ENCODE measurements around the gene SMS.
"Not testable (repeated sequence)": the region's sequence is repeated elsewhere in the genome, so short reads cannot be mapped to it uniquely, and the experiment has no call there.

The SMS gene

DNA sequence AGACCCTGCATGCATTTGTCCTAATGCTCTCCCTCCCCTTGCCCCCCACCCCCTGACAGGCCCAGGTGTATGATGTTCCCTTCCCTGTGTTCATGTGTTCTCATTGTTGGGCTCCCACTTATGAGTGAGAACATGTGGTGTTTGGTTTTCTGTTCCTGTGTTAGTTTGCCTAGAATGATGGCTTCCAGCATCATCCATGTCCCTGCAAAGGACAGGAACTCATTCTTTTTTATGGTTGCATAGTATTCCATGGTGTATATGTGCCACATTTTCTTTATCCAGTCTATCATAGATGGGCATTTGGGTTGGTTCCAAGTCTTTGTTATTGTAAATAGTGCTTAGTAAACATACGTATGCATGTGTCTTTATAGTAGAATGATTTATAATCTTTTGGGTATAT lies 10.0 kb downstream of the SMS start:
- not testable (repeated sequence) for DNase-seq (ENCODE audit: low read depth in 2 of 2)

GRCh38 chrX:21952624-21953023 lies 12.1 kb downstream of the SMS start:
- DNase-seq (ENCODE audit: low read depth in 2 of 2): no peak

DNA sequence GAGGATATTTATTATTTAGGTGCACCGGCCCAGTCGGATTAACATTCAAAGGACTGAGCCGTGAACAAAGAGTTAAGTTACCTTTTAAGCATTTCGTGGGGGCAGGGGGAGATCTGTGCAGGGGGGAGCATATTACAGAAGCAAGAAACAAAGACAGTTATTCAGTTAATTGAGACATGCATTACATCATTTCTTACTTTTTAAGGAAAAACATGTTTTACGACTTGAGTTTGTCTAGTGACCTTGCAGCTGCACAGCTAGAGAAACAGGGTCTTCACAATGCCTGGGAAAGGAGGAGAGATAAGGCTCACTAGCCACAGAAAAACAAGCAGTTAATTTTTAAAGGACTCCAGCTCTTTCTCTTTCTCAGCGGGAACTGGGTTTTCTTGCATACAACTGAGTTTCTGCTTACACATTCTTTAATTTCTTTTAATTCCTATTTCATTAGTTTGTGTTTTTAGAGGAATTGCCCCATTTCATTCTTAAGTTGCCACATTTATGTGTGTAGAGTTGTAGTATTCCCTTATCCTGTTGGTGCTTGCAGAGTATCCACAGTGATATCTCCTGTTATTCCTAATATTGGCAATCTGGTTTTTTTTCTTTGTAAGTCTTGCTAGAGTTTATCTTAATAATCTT lies 12.8 kb downstream of the SMS start:
- DNase-seq (ENCODE audit: low read depth in 2 of 2): not testable (repeated sequence)

DNA sequence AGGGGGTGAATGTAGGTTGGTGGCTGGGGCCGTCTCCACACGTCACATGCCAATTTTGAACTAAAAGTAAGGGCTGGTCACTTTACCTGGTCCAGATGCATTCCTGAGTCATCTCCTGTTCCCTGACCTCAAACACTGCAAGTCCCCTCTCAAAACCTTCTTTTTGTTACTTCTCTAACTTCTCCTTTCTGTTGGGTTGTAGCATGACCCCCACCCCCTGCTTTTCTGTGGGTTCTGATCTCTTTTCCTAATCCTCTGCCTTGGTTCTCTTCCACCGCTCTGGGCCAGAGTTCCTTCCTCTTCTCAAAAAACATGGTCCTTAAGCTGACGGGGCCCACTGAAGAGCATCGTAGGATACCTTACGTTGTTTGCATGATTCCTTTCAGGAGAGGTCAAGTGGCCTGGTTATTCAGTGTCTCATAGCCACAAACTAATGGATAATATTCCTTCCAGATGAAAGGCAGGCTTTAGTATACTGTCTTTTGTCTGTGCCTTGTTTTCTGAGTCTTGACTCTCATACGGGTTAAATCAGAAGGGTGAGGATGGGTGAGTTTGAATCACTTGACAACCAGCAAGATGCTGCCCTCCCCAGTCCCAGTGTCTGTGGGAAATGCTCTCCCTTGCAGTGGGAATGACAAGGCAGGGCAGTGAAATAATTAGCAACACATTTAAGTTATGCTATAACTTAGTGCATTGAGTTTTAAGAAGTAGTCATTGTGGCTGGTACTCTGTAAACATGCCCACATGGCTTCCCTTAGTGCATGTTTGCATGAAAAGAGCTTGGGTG lies 15.1 kb downstream of the SMS start:
- no peak for DNase-seq (ENCODE audit: low read depth in 2 of 2)

DNA sequence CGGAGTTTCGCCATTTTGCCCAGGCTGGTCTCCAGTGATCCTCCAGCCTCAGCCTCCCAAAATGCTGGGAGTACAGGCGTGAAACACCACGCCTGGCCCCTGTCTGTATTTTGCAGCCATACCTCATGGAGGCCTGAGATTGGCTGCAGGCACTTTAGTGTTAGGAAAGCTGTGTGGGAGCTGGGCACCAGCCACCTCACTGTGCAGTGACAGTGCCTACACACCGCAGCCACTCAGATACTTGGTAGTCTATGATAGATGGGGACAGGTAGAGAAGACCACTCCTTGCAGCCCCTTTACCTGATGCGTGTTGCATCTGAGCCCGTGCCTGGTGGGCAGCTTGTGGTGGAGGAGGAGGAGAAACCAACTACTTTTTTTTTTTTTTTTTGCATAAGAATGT lies 16.3 kb downstream of the SMS start:
- DNase-seq (ENCODE audit: low read depth in 2 of 2): no peak

DNA sequence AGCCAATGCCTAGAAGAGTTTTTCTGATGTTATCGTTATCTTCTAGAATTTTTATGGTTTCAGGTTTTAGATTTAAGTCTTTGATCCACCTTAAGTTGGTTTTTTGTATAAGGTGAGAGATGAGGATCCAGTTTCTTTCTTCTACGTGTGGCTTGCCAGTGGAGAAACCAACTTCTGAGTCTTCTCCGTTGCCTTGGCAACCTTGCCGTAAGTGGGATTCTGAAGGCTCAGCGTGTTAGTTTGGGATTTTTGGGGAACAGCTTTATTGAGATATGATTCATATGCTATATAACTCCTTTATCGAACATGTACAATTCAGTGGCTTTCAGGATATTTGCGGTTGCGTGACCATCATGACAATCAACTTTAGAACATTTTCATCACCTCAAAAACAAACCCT lies 17.7 kb downstream of the SMS start:
- DNase-seq (ENCODE audit: low read depth in 2 of 2): no peak

GRCh38 chrX:21958916-21959315 lies 18.4 kb downstream of the SMS start:
- DNase-seq (ENCODE audit: low read depth in 2 of 2): no peak

GRCh38 chrX:21959362-21960051 lies 19.0 kb downstream of the SMS start:
- DNase-seq (ENCODE audit: low read depth in 2 of 2): no peak

GRCh38 chrX:21960569-21961541 lies 20.3 kb downstream of the SMS start:
- no peak for DNase-seq (ENCODE audit: low read depth in 2 of 2)

DNA sequence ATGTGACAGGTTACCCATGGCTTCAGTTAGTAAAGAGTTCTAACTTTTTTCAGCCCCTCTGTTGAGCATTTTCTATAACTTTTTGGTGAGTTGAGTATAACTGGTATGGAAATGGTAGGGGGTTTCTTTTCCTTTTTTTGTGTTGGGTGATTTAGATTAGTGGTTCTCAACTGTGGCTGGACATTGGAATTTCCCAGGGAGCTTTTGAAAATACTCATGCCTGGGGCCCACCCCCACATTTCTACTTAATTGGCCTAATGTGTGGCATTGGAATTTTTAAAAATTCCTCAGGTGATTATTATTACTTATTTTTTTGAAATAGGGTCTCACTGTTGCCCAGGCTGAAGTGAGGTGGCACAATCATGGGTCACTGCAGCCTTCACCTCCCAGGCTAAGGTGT lies 21.9 kb downstream of the SMS start:
- no peak for DNase-seq (ENCODE audit: low read depth in 2 of 2)

DNA sequence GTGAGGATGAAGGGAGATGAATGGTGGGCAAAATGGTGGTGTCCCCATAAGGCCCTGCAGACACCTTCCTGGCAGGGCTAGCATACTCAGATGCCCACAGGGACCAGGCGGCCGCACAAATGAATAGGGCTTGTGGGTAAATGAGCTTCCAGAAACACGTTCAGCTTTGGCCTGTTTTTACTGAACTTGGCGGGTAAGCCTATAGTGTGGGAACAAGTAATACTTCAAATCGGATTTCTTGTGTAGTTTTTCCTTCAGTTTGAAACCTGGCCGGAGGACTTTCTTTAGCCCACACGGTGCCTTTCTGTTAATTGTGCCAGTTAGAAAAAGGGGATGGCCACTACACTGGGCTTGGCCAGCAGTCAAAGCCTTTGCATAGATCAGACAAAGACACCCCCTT lies 22.8 kb downstream of the SMS start:
- no peak for DNase-seq (ENCODE audit: low read depth in 2 of 2)

DNA sequence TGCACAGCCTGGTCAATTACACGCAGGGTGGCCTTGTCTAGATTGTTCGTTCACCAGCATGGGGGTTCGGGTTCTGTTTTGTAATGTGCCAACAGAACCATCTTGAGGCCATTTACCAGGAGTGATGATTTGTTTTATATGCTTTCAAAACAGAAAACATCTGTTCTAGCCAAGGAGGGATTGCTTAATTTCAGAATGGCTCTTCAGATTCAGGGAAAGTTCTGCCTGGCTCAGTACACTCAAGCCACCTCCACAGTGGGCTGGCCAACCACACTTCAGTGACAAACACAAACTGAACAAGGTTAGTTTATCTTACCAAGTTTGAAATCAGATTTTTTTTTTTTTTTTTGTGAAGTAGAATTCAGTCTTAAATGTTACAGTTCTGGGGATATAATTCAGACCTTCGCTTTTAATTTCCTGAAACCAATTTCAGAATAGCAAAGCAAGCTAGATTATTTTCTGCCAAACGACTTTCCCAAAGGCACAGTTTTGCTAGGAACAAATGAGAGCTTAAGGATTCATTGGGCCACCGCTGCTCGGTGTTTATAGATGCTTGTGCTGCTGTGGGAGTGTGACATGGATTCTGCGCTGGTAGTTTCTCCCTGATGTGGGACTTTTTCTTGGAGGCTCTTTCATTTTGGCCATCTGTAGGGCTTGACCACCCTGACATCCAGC lies 23.4 kb downstream of the SMS start:
- no peak for DNase-seq (ENCODE audit: low read depth in 2 of 2)

DNA sequence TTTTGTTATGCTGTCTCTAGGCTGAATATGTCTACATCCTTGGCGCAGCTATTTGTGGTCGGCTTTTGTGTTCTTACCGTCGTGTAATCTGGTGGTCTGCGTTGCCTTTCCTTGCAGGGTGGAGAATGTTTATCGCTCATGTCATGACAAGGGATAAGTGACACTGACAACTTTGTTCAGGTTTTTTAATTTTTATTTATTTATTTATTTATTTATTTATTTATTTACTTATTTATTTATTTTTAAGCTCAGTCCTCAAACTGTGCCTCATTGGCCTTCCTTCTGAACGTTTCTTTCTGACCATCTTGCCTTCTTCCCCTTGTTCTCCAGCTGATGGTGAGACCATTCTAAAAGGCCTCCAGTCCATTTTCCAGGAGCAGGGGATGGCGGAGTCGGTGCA lies 26.4 kb downstream of the SMS start:
- no peak for DNase-seq (ENCODE audit: low read depth in 2 of 2)

DNA sequence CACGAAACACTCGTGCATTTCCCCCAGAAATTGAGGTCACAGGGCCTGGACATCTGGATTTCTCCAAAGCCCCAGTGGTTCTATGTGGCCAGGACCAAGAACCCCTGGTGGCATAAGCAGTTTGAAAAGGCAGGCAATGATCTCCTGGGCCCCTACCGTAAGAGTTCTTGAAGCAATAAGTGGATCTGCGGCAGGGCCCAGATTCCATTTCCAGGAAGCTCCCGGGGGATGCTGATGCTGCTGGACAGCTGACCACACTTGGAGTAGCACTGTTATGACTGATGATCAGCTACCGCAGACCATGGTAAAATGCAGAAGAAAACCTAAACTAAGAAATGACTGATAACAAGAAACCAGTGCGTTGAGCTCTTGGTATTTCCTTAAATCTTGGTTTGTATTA lies 27.8 kb downstream of the SMS start:
- DNase-seq (ENCODE audit: low read depth in 2 of 2): no peak

DNA sequence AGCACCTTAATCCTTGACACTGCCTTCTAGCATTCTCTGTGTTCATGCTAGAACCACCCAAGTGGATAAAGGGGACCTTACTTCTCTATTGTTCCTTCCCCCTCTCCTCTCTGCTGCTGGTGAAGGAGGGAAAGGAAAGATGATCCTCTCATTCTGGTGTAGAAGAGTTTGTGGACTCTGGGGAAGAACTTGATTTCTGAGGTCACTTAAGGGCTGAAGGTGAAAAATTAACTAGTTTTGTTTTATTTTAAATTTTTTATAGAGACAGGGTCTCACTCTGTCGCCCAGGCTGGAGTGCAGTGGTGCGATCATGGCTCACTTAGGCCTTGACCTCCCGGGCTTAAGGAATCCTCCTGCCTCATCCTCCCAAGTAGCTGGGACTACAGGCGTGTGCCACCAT lies 29.8 kb downstream of the SMS start:
- no peak for DNase-seq (ENCODE audit: low read depth in 2 of 2)

GRCh38 chrX:21972046-21972445 lies 31.5 kb downstream of the SMS start:
- DNase-seq (ENCODE audit: low read depth in 2 of 2): no peak

GRCh38 chrX:21972721-21973120 lies 32.2 kb downstream of the SMS start:
- peak in 1 of 2 donors; percentile 1 for DNase-seq (ENCODE audit: low read depth in 2 of 2)

- DNase-seq (ENCODE audit: low read depth in 2 of 2): no peak
These were observed 33.0 kb downstream of the SMS start for GRCh38 chrX:21973321-21974010.

- DNase-seq (ENCODE audit: low read depth in 2 of 2): no peak
These were observed 33.5 kb downstream of the SMS start for GRCh38 chrX:21974011-21974385.

DNA sequence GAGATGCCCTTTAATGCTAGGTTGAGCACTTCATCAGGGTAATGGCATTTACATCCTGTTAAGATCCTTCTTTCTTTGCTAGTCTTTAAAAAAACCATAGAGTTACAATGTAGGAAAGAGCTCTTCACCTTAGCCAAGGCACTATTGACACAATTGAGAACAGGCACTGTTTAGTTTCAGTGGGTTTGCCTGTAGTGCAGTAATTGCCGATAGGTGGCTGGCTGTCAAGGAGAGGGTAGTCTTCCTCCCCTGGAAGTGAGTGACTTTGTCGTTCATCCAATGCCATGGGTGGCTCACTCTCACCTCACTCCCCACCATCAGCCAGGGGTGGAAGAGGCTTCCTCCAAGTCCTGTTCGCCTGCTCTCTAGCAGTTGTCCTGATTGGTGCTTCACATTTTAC lies 34.7 kb downstream of the SMS start:
- no peak for DNase-seq (ENCODE audit: low read depth in 2 of 2)

DNA sequence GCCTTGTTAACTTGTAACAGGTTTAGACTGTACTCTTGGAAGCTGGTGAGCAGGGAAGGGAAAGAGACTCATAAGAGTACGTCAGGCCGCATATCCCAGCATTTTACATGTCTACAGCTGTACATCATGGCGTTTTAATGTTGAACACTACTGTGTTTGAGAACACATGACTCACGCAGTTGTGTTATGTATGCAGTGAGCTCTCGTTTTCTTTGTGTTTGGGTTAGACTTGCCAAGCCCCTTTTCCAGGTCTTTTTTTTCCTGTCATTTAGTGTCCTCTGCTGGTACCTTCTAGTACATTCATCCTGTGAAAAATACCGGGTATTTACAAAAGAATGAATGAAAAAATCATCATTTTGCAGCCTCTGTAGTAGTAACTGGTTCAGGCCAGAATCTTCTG lies 35.3 kb downstream of the SMS start:
- no peak for DNase-seq (ENCODE audit: low read depth in 2 of 2)

Measured in stimulated activated CD8-positive, alpha-beta memory T cell treated with anti-CD3 and anti-CD28 coated beads, Interleukin-7, amount 100 ng/mL, for 1 hour (primary cell).